OCI-LY3 (cell line): ENCODE data around the gene RANBP1.
"Not testable (repeated sequence)": the region's sequence is repeated elsewhere in the genome, so short reads cannot be mapped to it uniquely, and the experiment has no call there.

Experiments used
- H2AFZ ChIP-seq: fragments of 200-600, 300-600 bp; shearing (Covaris generic); 2 replicates; pipeline ENCODE4 v1.6.0; 2014; ENCODE audit warnings: antibody characterized with exemption, low read depth, low read length
- H3K27ac ChIP-seq: fragments of 200-600, 300-600 bp; sonication (generic); 2 replicates; pipeline ENCODE4 v1.5.1; 2014; ENCODE audit warnings: mild to moderate bottlenecking, low read length, moderate library complexity, mixed read lengths
- H3K27me3 ChIP-seq: fragments of 200-600, 300-600 bp; sonication (generic); 2 replicates; pipeline ENCODE4 v1.6.1; 2014; ENCODE audit warnings: low read depth, low read length, mixed read lengths
- H3K36me3 ChIP-seq: fragments of 200-600, 300-600 bp; sonication (generic); replicated peaks from 2 replicates; pipeline ENCODE3; 2014; ENCODE audit warnings: low read depth, low read length, mixed read lengths
- H3K4me1 ChIP-seq: fragments of 300-600, 200-600 bp; sonication (generic); 2 replicates; pipeline ENCODE4 v1.6.1; 2014; ENCODE audit warnings: low read length, mixed read lengths
- H3K4me2 ChIP-seq: fragments of 200-600, 300-600 bp; sonication (generic); 2 replicates; pipeline ENCODE4 v1.6.1; 2014; ENCODE audit warnings: low read length, mixed read lengths
- H3K4me3 ChIP-seq: fragments of 300-600, 200-600 bp; sonication (generic); 2 replicates; pipeline ENCODE4 v1.5.1; 2014; ENCODE audit warnings: antibody characterized with exemption, mild to moderate bottlenecking, low read length, moderate library complexity
- H3K79me2 ChIP-seq: fragments of 300-600, 200-600 bp; shearing (Covaris generic); 2 replicates; pipeline ENCODE4 v1.6.1; 2014; ENCODE audit warnings: mild to moderate bottlenecking, low read length, mixed read lengths
- H3K9ac ChIP-seq: fragments of 300-600, 200-600 bp; shearing (Covaris generic); 2 replicates; pipeline ENCODE4 v1.6.0; 2014; ENCODE audit warnings: mild to moderate bottlenecking, low read length, moderate library complexity
- H3K9me3 ChIP-seq: fragments of 200-600, 300-600 bp; shearing (Covaris generic); 2 replicates; pipeline ENCODE4 v1.6.1; 2014; ENCODE audit warnings: low read length, mixed read lengths; ENCODE audit not compliant: insufficient read depth
- H4K20me1 ChIP-seq: fragments of 200-600, 300-600 bp; sonication (generic); 2 replicates; pipeline ENCODE4 v1.6.1; 2016; ENCODE audit warnings: low read length, mixed read lengths; ENCODE audit not compliant: insufficient read depth
- EZH2phosphoT487 ChIP-seq: fragments of 200-600 bp; shearing (Covaris generic); IDR thresholded peaks from 2 replicates; pipeline ENCODE4 v1.6.1; 2018; ENCODE audit warnings: antibody characterized with exemption, mixed run types, low read depth
- TF ChIP-seq, protein P1 (sequence below): fragments of 200-600, 300-600 bp; sonication (generic); IDR thresholded peaks from 2 replicates; pipeline ENCODE4 v1.5.1; 2014; ENCODE audit warnings: antibody characterized with exemption, low read length, low read depth

The RANBP1 gene

DNA sequence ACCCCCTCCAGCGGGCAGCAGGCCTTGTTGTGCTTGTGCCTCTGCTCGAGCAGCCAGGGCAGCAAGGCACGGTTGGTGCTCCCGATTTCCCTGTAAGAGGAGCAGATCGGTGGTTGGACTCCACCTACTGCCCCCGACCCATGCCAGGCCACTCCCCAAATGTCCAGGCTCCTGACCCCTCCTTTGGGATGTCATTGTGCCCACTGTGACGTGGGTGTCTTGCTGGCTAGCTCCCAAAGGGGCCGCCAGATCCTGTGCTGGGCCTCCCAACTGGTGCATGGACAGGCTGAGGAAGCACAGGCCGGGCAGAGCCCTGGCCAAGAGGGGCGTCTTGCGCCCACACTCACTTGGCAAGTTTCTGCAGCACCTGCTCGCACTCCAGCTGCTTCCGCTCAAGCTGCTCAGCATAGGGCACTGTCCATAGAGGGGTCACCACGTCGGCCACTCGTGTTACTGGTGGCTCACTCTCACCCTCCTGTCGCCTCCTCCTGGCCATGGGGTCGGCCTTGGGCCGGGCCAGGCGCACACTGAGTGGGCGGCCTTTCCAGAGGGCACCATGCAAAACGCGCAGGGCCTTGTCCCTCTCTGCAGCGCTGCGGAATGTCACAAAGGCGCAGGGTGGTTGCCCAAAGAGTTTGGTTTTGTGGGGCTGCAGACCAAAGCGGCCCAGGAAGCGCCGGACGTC, at the start of gene RANBP1:
Gene RANBP1, plus strand, starts transcription at position 414 of the 685 bp plus-strand sequence. Its CDS starts 81 bp downstream, at position 495.
- peaks cover 68% of the 10 kb centered on the region for H3K79me2 ChIP-seq
- no peaks in the 10 kb centered on the region for H3K9me3 ChIP-seq
- 0 out of 2 replicates have a peak within 1 kb of the TSS, but pooled peaks have one; percentile 43 for H2AFZ ChIP-seq
- TF ChIP-seq EZH2phosphoT487, result no peak
- H3K4me1 ChIP-seq, result peaks cover 18% of the 10 kb centered on the region
- H3K4me2 ChIP-seq, result peak within 1 kb of the TSS; percentile 98
- H3K36me3 ChIP-seq, result peaks cover 73% of the 10 kb centered on the region
- H3K27ac ChIP-seq, result peak within 1 kb of the TSS; percentile 68
- no peaks in the 10 kb centered on the region for H3K27me3 ChIP-seq
- peak within 1 kb of the TSS; percentile 94 for H3K9ac ChIP-seq
- H4K20me1 ChIP-seq, result peaks cover 16% of the 10 kb centered on the region
- H3K4me3 ChIP-seq, result peak within 1 kb of the TSS; percentile 94

DNA sequence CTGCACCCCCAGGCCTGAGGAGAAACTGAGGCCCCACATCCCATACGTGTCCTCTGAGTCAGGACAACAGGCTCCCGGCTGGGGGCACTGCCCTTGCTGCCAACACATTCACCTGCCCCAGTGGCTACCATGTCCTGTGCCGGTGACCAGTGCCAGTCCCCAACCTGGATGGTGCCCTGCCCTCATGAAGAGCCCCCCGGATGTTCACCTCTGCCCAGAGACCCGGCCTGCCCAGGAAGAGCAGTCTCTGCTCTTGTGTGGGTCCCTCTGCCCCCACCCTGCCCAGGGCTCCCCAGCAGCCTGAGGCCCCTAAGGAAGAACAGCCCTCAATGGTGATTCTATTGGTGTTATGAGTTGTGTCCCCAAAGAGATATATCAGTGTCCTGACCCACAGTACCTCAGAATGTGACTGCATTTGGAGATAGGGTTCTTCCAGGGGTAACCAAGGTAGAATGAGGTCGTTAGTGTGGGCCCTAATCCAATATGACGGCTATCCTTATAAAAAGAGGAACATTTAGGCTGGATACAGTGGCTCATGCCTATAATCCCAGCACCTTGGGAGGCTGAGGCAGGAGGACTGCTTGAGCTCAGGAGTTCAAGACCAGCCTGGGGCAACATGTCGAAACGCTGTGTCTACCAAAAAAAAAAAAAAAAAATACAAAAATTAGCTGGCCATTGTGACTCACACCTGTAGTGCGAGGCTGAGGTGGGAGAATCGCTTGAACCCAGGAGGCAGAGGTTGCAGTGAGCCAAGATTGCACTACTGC, 49.1 kb upstream of the RANBP1 start:
- H3K9me3 ChIP-seq, result no peaks in the 10 kb centered on the region
- H3K27ac ChIP-seq, result no peak overlapping the region
- no peaks in the 10 kb centered on the region; the same call in 1 of the 2 replicates for H3K4me1 ChIP-seq
- H3K9ac ChIP-seq, result no peak overlapping the region
- H3K79me2 ChIP-seq, result no peaks in the 10 kb centered on the region
- no peak for TF ChIP-seq EZH2phosphoT487
- TF ChIP-seq, protein P1, sequence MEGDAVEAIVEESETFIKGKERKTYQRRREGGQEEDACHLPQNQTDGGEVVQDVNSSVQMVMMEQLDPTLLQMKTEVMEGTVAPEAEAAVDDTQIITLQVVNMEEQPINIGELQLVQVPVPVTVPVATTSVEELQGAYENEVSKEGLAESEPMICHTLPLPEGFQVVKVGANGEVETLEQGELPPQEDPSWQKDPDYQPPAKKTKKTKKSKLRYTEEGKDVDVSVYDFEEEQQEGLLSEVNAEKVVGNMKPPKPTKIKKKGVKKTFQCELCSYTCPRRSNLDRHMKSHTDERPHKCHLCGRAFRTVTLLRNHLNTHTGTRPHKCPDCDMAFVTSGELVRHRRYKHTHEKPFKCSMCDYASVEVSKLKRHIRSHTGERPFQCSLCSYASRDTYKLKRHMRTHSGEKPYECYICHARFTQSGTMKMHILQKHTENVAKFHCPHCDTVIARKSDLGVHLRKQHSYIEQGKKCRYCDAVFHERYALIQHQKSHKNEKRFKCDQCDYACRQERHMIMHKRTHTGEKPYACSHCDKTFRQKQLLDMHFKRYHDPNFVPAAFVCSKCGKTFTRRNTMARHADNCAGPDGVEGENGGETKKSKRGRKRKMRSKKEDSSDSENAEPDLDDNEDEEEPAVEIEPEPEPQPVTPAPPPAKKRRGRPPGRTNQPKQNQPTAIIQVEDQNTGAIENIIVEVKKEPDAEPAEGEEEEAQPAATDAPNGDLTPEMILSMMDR, result no peak
- H3K4me3 ChIP-seq, result no peak overlapping the region
- H4K20me1 ChIP-seq, result no peaks in the 10 kb centered on the region
- no peak overlapping the region for H3K4me2 ChIP-seq
- H2AFZ ChIP-seq, result no peak overlapping the region
- no peaks in the 10 kb centered on the region for H3K27me3 ChIP-seq
- H3K36me3 ChIP-seq, result peaks cover 3% of the 10 kb centered on the region

DNA sequence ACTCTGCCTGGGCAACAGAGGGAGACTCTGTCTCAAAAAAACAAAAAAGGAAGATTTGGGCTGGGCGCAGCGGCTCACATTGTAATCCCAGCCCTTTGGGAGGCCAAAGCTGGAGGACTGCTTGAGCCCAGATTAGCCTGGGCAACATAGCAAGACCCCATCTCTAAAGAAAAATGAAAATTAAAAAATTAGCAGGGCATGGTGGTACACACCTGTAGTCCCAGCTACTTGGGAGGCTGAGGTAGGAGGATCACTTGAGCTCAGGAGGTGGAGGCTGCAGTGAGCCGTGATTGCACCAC, 48.6 kb upstream of the RANBP1 start:
- H3K36me3 ChIP-seq, H3K4me2 ChIP-seq: not testable (repeated sequence)

DNA sequence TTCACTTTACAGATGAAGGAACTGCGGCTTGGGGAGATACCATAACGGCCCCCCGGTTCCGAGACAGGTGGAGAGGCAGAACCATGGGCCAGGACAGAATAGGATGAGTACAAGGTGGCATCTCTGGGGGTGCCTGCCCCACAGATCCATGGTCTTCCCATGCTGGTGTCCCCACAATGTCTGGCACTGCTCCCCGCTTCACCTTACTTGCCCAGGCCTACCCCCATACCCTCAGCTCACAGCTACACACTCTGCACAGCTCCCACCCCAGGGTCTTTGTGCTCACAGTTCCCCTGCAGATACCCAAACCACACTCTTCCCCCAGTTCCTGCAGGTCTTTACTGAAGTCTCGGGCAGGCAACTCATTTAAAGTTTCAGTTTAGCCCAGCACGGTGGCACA, 47.3 kb upstream of the RANBP1 start:
- Histone ChIP-seq H3K9me3 (no peaks in the 10 kb centered on the region), H3K9ac (no peak overlapping the region), H3K79me2 (no peaks in the 10 kb centered on the region), H3K27ac (no peak overlapping the region), H2AFZ (no peak overlapping the region), H4K20me1 (no peaks in the 10 kb centered on the region), H3K36me3 (peaks cover 3% of the 10 kb centered on the region), H3K4me2 (no peak overlapping the region), H3K27me3 (no peaks in the 10 kb centered on the region), H3K4me3 (no peak overlapping the region), H3K4me1 (no peaks in the 10 kb centered on the region; the same call in 1 of the 2 replicates)
- TF ChIP-seq EZH2phosphoT487, result no peak

More for the DNA sequence above, 48.6 kb upstream of the RANBP1 start:
- H2AFZ ChIP-seq, H3K79me2 ChIP-seq, H3K9me3 ChIP-seq, H3K4me3 ChIP-seq, H3K4me1 ChIP-seq, H3K27ac ChIP-seq, H3K27me3 ChIP-seq, H3K9ac ChIP-seq, H4K20me1 ChIP-seq: not testable (repeated sequence)

DNA sequence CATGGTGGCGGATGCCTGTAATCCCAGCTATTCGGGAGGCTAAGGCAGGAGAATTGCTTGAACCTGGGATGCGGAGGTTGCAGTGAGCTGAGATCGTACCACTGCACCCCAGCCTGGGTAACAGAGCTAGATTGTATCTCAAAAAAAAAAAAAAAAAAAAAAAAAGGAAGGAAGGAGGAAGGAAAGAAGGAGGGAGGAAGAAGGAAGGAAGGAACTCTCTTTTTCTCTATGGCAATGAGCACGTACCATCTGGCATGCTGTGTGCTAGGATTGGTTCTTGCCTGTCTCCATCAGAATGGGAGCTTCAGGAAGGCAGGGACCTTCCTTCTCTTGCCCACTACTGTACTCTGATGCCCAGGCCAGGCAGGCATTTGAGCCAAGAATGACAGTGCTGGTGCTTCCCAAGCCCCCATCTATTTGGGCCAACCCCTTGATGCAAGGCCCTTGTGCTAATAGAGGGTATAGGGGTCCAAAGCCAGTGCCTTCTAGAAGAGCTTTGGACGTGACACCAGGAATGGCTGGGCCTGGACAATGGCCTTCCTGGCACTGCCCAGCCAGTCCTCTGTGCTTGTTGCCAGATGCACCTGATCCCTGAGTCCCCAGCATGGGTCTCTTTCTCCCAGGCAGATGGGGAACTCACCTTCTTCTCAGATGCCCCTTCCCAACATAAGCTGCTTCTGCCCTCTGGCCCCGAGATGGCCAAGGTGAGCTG, 46.4 kb upstream of the RANBP1 start:
- Histone ChIP-seq H3K4me2 (no peak overlapping the region), H3K4me1 (no peaks in the 10 kb centered on the region; the same call in 1 of the 2 replicates)

More for the DNA sequence above, 46.4 kb upstream of the RANBP1 start:
- H3K9me3 ChIP-seq, result no peaks in the 10 kb centered on the region
- H3K79me2 ChIP-seq, result no peaks in the 10 kb centered on the region
- H3K9ac ChIP-seq, result no peak overlapping the region
- H3K4me3 ChIP-seq, result no peak overlapping the region
- peaks cover 3% of the 10 kb centered on the region for H3K36me3 ChIP-seq
- no peaks in the 10 kb centered on the region for H3K27me3 ChIP-seq
- H3K27ac ChIP-seq, result no peak overlapping the region
- H4K20me1 ChIP-seq, result no peaks in the 10 kb centered on the region
- no peak for TF ChIP-seq EZH2phosphoT487
- TF ChIP-seq, protein P1, result no peak
- no peak overlapping the region for H2AFZ ChIP-seq
